Large intestine (tissue), 12 donors: Measurements from ENCODE around the gene AFTPH. TPM values are rescaled to one million over a fixed set of nuclear protein-coding genes. Genes with fewer than 3 reads are reported as not detected.

Experiments
- DNase-seq, 2 donors: peaks; one replicate each; pipeline versions ENCODE4 v3.0.0 to v3.0.0-alpha.2; 2013
- H3K27ac ChIP-seq: one replicate; pipeline ENCODE4 v1.5.1; 2013; ENCODE audit warnings: low read length
- H3K27me3 ChIP-seq: 2 replicates; pipeline ENCODE4 v1.6.1; 2013; ENCODE audit warnings: low read length; ENCODE audit not compliant: control insufficient read depth, insufficient read depth
- H3K36me3 ChIP-seq: 2 replicates; pipeline ENCODE4 v1.6.1; 2013; ENCODE audit warnings: low read length; ENCODE audit not compliant: control insufficient read depth, insufficient read depth
- H3K4me1 ChIP-seq: one replicate; pipeline ENCODE4 v1.6.1; 2013; ENCODE audit warnings: low read length; ENCODE audit not compliant: control insufficient read depth, insufficient read depth
- H3K4me3 ChIP-seq: one replicate; pipeline ENCODE4 v1.5.1; 2013; ENCODE audit warnings: low read length
- H3K9me3 ChIP-seq: one replicate; pipeline ENCODE4 v1.6.1; 2013; ENCODE audit warnings: mild to moderate bottlenecking, low read depth, low read length, moderate library complexity; ENCODE audit not compliant: control insufficient read depth
- WGBS: methylation state at CpG from one replicate; pipeline ENCODE4 v1.1.5; 2013; ENCODE audit warnings: low lambda C conversion rate; ENCODE audit not compliant: insufficient coverage; 5-methylcytosine and 5-hydroxymethylcytosine counted together
- long read RNA-seq, 11 donors: transcript quantifications; one replicate each; lab custom pipeline, GENCODE V29; 2026
- polyA plus RNA-seq: library from polyadenylated mRNA; unstranded; fragments of 120-200 nt; gene quantifications from one replicate; pipeline ENCODE4 v1.2.1, GENCODE V29; 2013

AFTPH gene, protein sequence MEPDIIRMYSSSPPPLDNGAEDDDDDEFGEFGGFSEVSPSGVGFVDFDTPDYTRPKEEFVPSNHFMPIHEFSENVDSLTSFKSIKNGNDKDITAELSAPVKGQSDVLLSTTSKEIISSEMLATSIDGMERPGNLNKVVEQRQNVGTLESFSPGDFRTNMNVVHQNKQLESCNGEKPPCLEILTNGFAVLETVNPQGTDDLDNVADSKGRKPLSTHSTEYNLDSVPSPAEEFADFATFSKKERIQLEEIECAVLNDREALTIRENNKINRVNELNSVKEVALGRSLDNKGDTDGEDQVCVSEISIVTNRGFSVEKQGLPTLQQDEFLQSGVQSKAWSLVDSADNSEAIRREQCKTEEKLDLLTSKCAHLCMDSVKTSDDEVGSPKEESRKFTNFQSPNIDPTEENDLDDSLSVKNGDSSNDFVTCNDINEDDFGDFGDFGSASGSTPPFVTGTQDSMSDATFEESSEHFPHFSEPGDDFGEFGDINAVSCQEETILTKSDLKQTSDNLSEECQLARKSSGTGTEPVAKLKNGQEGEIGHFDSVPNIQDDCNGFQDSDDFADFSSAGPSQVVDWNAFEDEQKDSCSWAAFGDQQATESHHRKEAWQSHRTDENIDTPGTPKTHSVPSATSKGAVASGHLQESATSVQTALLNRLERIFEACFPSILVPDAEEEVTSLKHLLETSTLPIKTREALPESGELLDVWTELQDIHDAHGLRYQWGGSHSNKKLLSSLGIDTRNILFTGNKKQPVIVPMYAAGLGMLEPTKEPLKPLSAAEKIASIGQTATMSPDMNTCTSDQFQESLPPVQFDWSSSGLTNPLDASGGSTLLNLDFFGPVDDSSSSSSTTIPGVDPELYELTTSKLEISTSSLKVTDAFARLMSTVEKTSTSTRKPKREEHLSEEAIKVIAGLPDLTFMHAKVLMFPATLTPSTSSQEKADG
- polyA plus RNA-seq = 39.9 TPM
- long read RNA-seq, donor 1, full-length matches to known transcripts = 1 of 1 reads
- long read RNA-seq, donor 1, partial matches to known transcripts = 0 of 1 reads
- long read RNA-seq, donor 1, other reads (novel, unspliced or antisense) = 0 of 1 reads
- long read RNA-seq, donor 2, full-length matches to known transcripts = 4 of 33 reads
- long read RNA-seq, donor 2, partial matches to known transcripts = 29 of 33 reads
- long read RNA-seq, donor 2, other reads (novel, unspliced or antisense) = 0 of 33 reads
- long read RNA-seq, donor 3 = 0 reads
- long read RNA-seq, donor 4, full-length matches to known transcripts = 2 of 2 reads
- long read RNA-seq, donor 4, partial matches to known transcripts = 0 of 2 reads
- long read RNA-seq, donor 4, other reads (novel, unspliced or antisense) = 0 of 2 reads
- long read RNA-seq, donor 5, full-length matches to known transcripts = 1 of 1 reads
- long read RNA-seq, donor 5, partial matches to known transcripts = 0 of 1 reads
- long read RNA-seq, donor 5, other reads (novel, unspliced or antisense) = 0 of 1 reads
- long read RNA-seq, donor 6, full-length matches to known transcripts = 5 of 16 reads
- long read RNA-seq, donor 6, partial matches to known transcripts = 11 of 16 reads
- long read RNA-seq, donor 6, other reads (novel, unspliced or antisense) = 0 of 16 reads
- long read RNA-seq, donor 7 = 0 reads
- long read RNA-seq, donor 8, full-length matches to known transcripts = 4 of 9 reads
- long read RNA-seq, donor 8, partial matches to known transcripts = 5 of 9 reads
- long read RNA-seq, donor 8, other reads (novel, unspliced or antisense) = 0 of 9 reads
- long read RNA-seq, donor 9, full-length matches to known transcripts = 2 of 2 reads
- long read RNA-seq, donor 9, partial matches to known transcripts = 0 of 2 reads
- long read RNA-seq, donor 9, other reads (novel, unspliced or antisense) = 0 of 2 reads
- long read RNA-seq, donor 10, full-length matches to known transcripts = 5 of 13 reads
- long read RNA-seq, donor 10, partial matches to known transcripts = 8 of 13 reads
- long read RNA-seq, donor 10, other reads (novel, unspliced or antisense) = 0 of 13 reads
- long read RNA-seq, donor 11, full-length matches to known transcripts = 4 of 4 reads
- long read RNA-seq, donor 11, partial matches to known transcripts = 0 of 4 reads
- long read RNA-seq, donor 11, other reads (novel, unspliced or antisense) = 0 of 4 reads

DNA sequence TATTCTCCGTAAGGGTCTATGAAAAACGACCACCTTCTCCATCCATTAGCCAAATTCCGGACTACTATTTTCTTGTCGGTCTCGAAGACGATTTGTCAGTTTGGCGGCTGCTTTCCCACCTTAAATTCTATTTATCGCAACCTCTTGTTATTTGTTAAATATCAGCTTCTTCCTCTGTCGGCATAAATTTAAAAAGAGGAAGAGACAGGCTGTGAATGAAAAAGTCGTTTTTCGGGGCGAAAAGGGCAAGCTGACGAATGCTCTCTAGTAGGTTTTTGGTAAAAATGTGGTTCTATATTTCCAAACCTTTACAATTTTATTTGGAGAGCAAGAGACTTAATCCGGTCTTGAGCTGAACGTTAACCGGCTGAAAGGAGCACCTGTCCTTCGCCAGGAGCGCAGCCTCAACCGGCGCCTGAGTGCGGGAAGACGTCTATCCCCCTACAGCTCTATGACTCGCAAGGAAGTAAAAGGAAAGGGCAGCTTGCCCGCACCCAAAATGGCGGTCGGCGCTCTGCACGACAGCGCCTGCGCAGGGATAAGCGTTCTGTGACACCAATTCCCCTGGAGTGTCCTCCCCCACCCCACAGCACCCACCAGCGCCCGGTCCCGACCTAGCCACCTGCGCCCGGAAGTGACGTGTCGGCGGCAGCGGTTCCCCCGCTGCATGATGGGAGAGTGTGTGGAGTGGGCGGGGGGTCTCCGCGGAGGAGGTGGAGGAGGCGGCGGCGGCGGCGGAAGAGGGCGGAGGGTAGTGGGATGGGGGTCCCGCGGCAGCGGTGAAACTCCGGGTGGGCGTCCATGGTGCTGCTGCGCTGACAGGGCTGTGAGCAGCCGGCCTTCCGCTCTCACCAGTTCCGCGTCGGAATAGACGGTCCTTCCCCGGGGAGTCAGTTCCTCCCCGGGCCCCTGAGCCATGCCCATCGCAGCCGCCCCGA is at the start of gene AFTPH:
TSS of gene AFTPH (plus strand) at position 663 of the 938 bp plus-strand sequence. CDS start 27,147 bp downstream, outside the sequence.
- Histone ChIP-seq H3K4me3 (peak within 1 kb of the TSS; percentile 99), H3K36me3 (no peaks in the 10 kb centered on the region), H3K9me3 (no peaks in the 10 kb centered on the region), H3K4me1 (peaks cover 5% of the 10 kb centered on the region), H3K27ac (peak within 1 kb of the TSS; percentile 98), H3K27me3 (no peaks in the 10 kb centered on the region)
- peak; percentile 99 for DNase-seq
- 0% methylated on average over 3 of the region's 67 CpGs for WGBS

DNA sequence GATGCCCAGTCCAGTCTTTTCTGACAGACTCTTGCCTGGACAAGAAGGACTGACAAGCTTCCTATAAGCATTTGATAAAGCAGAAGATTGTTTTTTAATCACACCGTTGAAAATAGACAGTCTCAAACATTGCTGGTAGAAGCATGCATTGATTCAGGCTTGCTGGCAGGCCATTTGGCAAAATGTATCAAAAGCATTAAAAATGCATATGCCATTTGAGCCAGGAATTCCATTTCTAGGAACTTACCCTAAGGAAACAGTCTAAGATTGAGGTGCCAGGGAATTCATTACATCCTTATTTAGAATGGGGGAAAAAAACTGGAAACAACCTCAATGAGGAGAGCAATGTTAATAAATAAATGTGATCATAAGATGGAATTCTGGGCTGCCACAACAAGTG is 49.5 kb upstream of the AFTPH start:
- H3K27ac ChIP-seq = peak overlapping the region; percentile 76
- no peaks in the 10 kb centered on the region for H3K36me3 ChIP-seq
- no peaks in the 10 kb centered on the region for H3K9me3 ChIP-seq
- 80% methylated on average over 1 of the region's 1 CpG for WGBS
- H3K27me3 ChIP-seq = no peaks in the 10 kb centered on the region
- H3K4me1 ChIP-seq = peaks cover 37% of the 10 kb centered on the region
- DNase-seq = no peak
- no peak overlapping the region for H3K4me3 ChIP-seq

DNA sequence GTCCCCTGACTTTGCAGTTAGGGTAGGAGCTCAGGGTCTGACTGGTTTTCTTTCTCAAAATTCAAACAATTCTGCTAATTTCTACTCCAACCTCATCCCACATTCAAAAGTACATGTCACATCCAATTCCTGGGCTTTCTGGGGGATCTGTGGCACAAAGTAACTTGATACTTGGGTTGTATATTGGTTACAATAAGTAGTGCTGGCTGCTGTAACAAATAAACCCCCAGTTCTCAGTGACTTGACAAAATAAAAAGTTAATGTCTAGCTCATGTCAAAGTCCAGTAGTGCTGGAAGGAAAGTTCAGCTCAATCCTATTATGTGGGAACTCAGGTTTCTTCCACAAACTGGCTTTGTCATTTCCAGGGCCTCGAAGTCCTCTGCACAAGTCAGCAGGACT is 47.1 kb upstream of the AFTPH start:
- no peaks in the 10 kb centered on the region for H3K36me3 ChIP-seq
- peaks cover 19% of the 10 kb centered on the region for H3K4me1 ChIP-seq
- no peaks in the 10 kb centered on the region for H3K9me3 ChIP-seq
- no peaks in the 10 kb centered on the region for H3K27me3 ChIP-seq
- no peak overlapping the region for H3K27ac ChIP-seq
- 100% methylated on average over 1 of the region's 1 CpG for WGBS
- H3K4me3 ChIP-seq = no peak overlapping the region
- DNase-seq = no peak

DNA sequence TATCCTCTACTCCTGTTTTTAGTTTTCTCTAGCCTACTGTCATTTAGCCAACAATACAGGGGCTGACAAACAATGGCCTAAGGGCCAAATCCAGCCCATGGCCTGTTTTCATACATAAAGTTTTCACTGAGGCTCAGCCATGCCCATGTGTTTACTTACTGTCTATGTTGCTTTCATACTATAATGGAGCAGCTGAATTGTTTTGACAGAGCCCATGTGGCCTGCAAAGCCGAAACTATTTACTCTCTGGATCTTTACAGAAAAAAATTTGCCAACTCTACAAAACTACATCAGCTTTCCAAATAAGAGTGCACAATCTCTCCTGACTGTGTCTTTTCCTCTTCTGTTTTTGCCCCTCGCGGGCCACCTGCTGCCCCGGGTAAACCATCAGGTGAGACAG is 46.1 kb upstream of the AFTPH start:
- H3K36me3 ChIP-seq = no peaks in the 10 kb centered on the region
- no peaks in the 10 kb centered on the region for H3K9me3 ChIP-seq
- no peak overlapping the region for H3K27ac ChIP-seq
- peaks cover 21% of the 10 kb centered on the region for H3K4me1 ChIP-seq
- no peaks in the 10 kb centered on the region for H3K27me3 ChIP-seq
- H3K4me3 ChIP-seq = no peak overlapping the region
- no peak for DNase-seq
- no CpG with 5 or more reads among the region's 4 CpGs for WGBS

GRCh38 chr2:64478502-64479230 is 45.5 kb upstream of the AFTPH start:
- H3K4me1 ChIP-seq = peaks cover 14% of the 10 kb centered on the region
- H3K9me3 ChIP-seq = no peaks in the 10 kb centered on the region
- 57% methylated on average over 1 of the region's 3 CpGs for WGBS
- no peak overlapping the region for H3K27ac ChIP-seq
- H3K4me3 ChIP-seq = no peak overlapping the region
- H3K27me3 ChIP-seq = no peaks in the 10 kb centered on the region
- no peak for DNase-seq
- H3K36me3 ChIP-seq = no peaks in the 10 kb centered on the region

- Histone ChIP-seq H3K4me1 (peaks cover 8% of the 10 kb centered on the region), H3K27me3 (no peaks in the 10 kb centered on the region), H3K36me3 (no peaks in the 10 kb centered on the region), H3K9me3 (no peaks in the 10 kb centered on the region), H3K27ac (no peak overlapping the region), H3K4me3 (no peak overlapping the region)
- peak in 1 of 2 donors; percentile 56 for DNase-seq
- no CpG with 5 or more reads among the region's 10 CpGs for WGBS
Observed at GRCh38 chr2:64479259-64480117, 44.6 kb upstream of the AFTPH start.

DNA sequence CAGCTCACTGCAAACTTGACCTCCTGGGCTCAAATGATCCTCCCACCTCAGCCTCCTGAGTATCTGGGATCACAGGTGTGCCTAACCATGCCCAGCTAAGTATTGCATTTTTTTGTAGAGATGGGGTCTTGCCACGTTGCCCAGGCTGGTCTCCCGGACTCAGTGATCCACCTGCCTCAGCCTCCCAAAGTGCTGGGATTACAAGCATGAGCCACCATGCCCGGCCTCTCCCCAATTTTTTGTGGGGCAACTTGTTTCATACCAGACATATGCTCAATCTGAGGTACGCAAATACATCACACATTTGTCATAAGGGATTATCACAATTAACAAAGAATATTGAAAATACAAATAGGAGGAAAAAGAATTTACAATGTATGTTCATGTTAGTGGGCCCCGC is 42.5 kb upstream of the AFTPH start:
- no CpG with 5 or more reads among the region's 5 CpGs for WGBS
- H3K9me3 ChIP-seq = no peaks in the 10 kb centered on the region
- no peaks in the 10 kb centered on the region for H3K27me3 ChIP-seq
- no peak overlapping the region for H3K4me3 ChIP-seq
- no peak for DNase-seq
- peaks cover 5% of the 10 kb centered on the region for H3K4me1 ChIP-seq
- H3K36me3 ChIP-seq = no peaks in the 10 kb centered on the region
- H3K27ac ChIP-seq = no peak overlapping the region
